LNCaP clone FGC (cell line): ENCODE results near the gene MAEA.

Experiments
- DNase-seq: peaks from one replicate; pipeline ENCODE4 v3.0.0-alpha.2; 2011; ENCODE audit warnings: low read depth
- H3K4me3 ChIP-seq: 2 replicates; pipeline ENCODE4 v1.5.1; 2011; ENCODE audit warnings: mild to moderate bottlenecking, low read depth, low read length, control low read depth
- TF ChIP-seq, protein P1 (sequence below): IDR thresholded peaks from 2 replicates; pipeline ENCODE4 v1.5.1; 2012; ENCODE audit warnings: mild to moderate bottlenecking; ENCODE audit not compliant: control insufficient read depth, insufficient read depth; ENCODE audit errors: extremely low read depth

Gene MAEA

DNA sequence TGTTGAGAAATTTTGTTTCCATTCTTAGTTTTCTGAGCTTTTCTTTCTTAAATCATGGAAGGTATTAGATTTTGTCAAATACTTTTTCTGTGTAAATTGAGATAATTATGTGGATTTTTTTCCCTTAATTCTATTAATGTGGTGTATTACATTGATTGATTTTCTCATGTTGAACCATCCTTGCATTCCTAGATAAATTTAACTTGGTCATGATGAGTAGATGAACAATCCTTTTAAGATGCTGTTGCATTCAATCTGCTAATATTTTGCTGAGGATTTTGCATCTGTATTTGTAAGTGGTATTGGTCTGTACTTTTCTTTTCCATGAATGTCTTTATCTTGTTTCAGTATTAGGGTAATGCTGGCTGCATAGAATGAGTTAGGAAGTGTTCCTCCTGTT lies 20.5 kb upstream of the MAEA start:
- DNase-seq: no peak
- TF ChIP-seq, protein P1, sequence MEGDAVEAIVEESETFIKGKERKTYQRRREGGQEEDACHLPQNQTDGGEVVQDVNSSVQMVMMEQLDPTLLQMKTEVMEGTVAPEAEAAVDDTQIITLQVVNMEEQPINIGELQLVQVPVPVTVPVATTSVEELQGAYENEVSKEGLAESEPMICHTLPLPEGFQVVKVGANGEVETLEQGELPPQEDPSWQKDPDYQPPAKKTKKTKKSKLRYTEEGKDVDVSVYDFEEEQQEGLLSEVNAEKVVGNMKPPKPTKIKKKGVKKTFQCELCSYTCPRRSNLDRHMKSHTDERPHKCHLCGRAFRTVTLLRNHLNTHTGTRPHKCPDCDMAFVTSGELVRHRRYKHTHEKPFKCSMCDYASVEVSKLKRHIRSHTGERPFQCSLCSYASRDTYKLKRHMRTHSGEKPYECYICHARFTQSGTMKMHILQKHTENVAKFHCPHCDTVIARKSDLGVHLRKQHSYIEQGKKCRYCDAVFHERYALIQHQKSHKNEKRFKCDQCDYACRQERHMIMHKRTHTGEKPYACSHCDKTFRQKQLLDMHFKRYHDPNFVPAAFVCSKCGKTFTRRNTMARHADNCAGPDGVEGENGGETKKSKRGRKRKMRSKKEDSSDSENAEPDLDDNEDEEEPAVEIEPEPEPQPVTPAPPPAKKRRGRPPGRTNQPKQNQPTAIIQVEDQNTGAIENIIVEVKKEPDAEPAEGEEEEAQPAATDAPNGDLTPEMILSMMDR: no peak
- H3K4me3 ChIP-seq: no peak overlapping the region

DNA sequence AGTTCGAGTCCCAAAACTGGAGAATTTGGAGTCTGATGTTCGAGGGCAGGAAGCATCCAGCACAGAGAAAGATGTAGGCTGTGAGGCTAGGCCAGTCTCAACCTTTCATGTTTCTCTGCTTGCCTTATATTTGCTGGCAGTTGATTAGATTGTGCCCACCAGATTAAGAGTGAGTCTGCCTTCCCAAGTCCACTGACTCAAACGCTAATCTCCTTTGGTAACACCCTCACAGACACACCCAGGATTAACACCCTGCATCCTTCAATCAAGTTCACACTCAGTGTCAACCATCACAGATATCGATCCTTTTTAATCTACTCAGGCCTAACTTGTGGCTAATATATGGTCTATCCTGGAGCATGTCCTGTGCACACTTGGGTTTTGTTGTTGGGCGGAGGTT lies 18.0 kb upstream of the MAEA start:
- TF ChIP-seq, protein P1: no peak
- DNase-seq: no peak
- H3K4me3 ChIP-seq: no peak overlapping the region

DNA sequence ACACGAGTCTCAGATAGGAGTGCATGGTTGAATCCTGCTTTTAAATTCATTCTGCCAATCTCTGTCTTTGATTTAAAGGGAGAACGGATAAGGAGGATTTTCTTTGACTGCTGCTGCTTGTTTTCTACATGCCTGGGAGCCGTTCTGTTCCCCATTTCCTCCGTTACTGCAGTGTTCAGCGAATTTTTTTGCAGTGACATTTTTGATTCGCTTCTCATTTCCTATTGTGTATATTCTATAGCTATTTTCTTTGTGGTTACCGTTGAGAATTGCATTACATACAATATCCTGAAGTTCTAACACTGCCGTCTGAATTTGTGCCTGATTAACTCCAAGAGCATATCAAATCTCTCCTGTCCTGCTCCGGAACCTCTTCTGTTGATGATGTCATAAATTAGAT lies 14.8 kb upstream of the MAEA start:
- no peak overlapping the region for H3K4me3 ChIP-seq
- TF ChIP-seq, protein P1: no peak
- DNase-seq: no peak

DNA sequence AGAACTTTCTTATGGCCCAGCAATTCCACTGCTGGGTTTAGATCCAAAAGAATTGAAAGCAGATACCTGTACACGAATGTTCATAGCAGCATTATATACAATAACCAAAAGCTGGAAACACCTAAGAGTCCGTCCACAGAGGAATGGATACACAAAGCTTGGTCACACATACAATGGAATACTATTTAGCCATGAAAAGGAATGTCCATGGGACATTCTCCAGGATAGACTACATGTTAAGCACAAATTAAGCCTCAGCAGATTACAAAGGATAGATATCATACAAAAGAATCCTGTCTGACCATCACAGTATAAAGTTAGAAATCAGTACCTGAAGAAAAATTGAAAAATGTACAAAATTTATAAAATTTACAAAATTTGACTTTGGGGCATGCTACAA lies 12.7 kb upstream of the MAEA start:
- no peak for DNase-seq
- no peak overlapping the region for H3K4me3 ChIP-seq
- TF ChIP-seq, protein P1: no peak

DNA sequence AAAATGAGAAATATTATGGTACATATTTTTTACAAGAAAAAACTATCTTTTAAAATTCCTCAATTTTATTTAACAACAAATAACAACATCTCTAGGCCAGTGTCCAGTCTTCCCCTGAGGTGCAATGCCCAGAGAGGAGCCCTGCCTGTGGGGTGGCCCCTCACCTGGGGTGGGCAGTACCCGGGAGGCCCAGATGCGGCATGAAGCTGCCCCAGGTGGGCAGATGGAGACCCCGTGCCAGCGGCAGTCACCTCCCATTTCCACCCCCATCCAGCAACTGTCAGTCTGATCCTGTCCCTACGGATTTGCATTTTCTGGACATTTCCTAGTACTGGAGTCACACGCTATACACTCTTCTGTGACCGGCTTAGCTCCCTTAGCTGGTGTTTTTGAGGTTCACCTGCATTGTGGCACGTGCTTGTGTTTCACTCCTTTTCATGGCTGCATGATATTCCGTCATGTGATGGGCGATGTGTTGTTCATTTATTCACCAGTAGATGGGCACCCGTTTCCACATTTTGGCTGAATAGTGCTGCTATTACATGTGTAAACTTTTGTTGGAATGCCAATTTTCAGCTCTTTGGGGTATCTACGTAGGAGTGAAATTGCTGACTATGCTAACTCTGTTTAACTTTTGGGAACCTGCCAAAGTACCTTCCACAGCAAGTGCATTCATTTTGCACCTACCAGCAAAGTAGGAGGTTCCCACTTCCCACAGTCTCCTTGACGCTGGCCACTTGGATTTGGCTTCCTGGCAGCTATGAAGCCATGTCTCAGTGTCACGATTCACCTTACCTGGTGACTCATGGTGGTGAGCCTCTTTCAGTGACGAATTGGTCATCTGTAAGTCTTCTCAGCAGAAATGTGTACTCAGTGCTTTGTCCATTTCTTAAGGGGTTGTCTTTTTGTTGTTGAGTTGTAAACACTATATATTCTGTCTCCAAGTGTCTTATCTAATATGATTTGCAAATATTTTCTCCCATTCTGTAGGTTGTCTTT lies 11.7 kb upstream of the MAEA start:
- TF ChIP-seq, protein P1: no peak
- no peak for DNase-seq
- H3K4me3 ChIP-seq: no peak overlapping the region

DNA sequence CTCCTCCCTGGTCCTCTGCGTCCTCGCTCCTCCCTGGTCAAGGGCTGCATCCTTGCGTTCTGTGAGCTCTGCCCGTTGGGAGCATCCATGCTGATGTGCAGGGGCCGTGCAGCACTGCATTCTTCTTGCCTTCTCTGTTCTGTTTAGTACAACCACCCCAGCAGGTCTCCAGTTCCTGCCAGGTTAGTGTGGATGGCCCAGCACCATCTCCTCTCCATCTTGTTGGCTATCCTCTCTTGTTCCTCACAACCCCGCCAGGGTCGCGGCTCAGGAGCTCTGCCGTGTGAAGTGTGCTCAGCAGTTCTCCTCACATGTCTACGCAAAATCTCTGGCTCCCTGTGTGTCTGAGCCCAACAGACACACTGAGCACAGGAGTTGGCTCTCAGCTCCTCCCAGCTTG lies 10.4 kb upstream of the MAEA start:
- no peak overlapping the region for H3K4me3 ChIP-seq
- no peak for DNase-seq
- TF ChIP-seq, protein P1: no peak
